Measurements from ENCODE around the gene TEX28. TPM values are rescaled to one million over a fixed set of nuclear protein-coding genes. Genes with fewer than 3 reads are reported as not detected.

TEX28 gene
- total RNA-seq, 1 experiment from 2014 or later, result not detected

DNA sequence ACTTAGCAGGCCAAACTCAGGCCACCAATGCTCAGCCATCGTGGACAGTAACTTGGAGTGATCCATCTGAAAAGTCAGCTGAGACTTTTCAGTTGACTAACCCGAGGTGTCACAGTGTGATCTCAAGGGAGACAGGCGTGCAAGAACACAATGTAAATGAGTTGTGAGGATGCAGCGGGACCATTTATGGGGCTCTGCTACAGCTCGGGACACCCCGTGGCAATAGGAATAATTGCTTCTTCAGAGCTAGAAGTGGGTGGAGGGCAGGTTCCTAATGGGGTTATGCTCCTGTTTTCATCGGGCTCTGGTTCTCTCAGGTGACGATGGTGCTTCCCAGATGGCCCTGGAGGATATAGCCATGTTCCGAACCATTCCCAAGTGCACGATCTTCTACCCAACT, 28.0 kb upstream of the TEX28 start:
- Mint-ChIP-seq H3K4me3 (ENCODE audit: low read depth, unreplicated experiment) (no peak overlapping the region), H3K4me1 (ENCODE audit: low read depth, unreplicated experiment) (no peaks in the 10 kb centered on the region), H3K27ac (ENCODE audit: unreplicated experiment) (no peak overlapping the region), H3K36me3 (ENCODE audit: insufficient read depth, unreplicated experiment) (no peaks in the 10 kb centered on the region), H3K27me3 (ENCODE audit: unreplicated experiment) (peaks cover 90% of the 10 kb centered on the region), H3K9me3 (ENCODE audit: low read depth, unreplicated experiment) (no peaks in the 10 kb centered on the region)
- BruUV-seq (replicated peaks), result no TSS peak
- no peak for DNase-seq
- TF ChIP-seq, protein P1, sequence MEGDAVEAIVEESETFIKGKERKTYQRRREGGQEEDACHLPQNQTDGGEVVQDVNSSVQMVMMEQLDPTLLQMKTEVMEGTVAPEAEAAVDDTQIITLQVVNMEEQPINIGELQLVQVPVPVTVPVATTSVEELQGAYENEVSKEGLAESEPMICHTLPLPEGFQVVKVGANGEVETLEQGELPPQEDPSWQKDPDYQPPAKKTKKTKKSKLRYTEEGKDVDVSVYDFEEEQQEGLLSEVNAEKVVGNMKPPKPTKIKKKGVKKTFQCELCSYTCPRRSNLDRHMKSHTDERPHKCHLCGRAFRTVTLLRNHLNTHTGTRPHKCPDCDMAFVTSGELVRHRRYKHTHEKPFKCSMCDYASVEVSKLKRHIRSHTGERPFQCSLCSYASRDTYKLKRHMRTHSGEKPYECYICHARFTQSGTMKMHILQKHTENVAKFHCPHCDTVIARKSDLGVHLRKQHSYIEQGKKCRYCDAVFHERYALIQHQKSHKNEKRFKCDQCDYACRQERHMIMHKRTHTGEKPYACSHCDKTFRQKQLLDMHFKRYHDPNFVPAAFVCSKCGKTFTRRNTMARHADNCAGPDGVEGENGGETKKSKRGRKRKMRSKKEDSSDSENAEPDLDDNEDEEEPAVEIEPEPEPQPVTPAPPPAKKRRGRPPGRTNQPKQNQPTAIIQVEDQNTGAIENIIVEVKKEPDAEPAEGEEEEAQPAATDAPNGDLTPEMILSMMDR (IDR thresholded peaks at IDR 0.05; ENCODE audit: unreplicated experiment), result no peak
- intact Hi-C loops (cut with micrococcal nuclease; ENCODE audit: unreplicated experiment), result no loop called here
- CTCF ChIA-PET, result interaction anchor here (0.6 to 2.0 kb wide), 2 partner anchors 50 to 155 kb away, joined by 3 to 8 read pairs; no protein-coding TSS in a partner anchor

DNA sequence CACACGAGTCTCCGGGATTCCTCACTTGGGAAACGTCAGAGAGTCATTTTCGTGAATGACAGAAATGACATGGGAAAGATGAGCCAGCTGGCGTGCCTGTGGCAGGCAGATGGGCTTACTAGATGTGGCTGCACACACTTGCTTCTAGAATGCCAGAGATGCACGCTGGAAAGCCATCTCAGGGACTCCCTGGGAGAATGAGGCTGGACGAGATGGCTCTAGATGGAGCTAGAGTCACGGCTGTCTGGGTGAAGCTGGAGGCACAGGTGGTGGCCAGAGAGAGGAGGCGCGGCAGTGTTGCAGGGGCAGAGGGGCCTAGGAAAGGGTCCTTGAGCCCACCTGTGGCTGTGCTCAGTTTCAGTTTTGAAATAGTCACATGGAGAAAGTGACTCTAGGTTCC, 26.7 kb upstream of the TEX28 start:
- peak; percentile 11 for DNase-seq
- Mint-ChIP-seq H3K36me3 (ENCODE audit: insufficient read depth, unreplicated experiment) (no peaks in the 10 kb centered on the region), H3K27ac (ENCODE audit: unreplicated experiment) (no peak overlapping the region), H3K4me1 (ENCODE audit: low read depth, unreplicated experiment) (no peaks in the 10 kb centered on the region), H3K4me3 (ENCODE audit: low read depth, unreplicated experiment) (no peak overlapping the region), H3K27me3 (ENCODE audit: unreplicated experiment) (peaks cover 77% of the 10 kb centered on the region), H3K9me3 (ENCODE audit: low read depth, unreplicated experiment) (no peaks in the 10 kb centered on the region)
- intact Hi-C loops (cut with micrococcal nuclease; ENCODE audit: unreplicated experiment), result no loop called here
- TF ChIP-seq, protein P1 (IDR thresholded peaks at IDR 0.05; ENCODE audit: unreplicated experiment), result no peak
- BruUV-seq (replicated peaks), result no TSS peak
- CTCF ChIA-PET, result interaction anchor here (2.0 kb wide), 1 partner anchor 52 kb away, joined by 8 read pairs; no protein-coding TSS in a partner anchor

GRCh38 chrX:154321152-154321551, 26.2 kb upstream of the TEX28 start:
- H3K36me3 Mint-ChIP-seq (ENCODE audit: insufficient read depth, unreplicated experiment), result no peaks in the 10 kb centered on the region
- no peaks in the 10 kb centered on the region for H3K9me3 Mint-ChIP-seq (ENCODE audit: low read depth, unreplicated experiment)
- BruUV-seq (replicated peaks), result no TSS peak
- no peaks in the 10 kb centered on the region for H3K4me1 Mint-ChIP-seq (ENCODE audit: low read depth, unreplicated experiment)
- peaks cover 72% of the 10 kb centered on the region for H3K27me3 Mint-ChIP-seq (ENCODE audit: unreplicated experiment)
- CTCF ChIA-PET, result interaction anchor here (2.0 kb wide), 1 partner anchor 52 kb away, joined by 8 read pairs; no protein-coding TSS in a partner anchor
- no peak overlapping the region for H3K27ac Mint-ChIP-seq (ENCODE audit: unreplicated experiment)
- no peak overlapping the region for H3K4me3 Mint-ChIP-seq (ENCODE audit: low read depth, unreplicated experiment)
- DNase-seq, result no peak
- intact Hi-C loops (cut with micrococcal nuclease; ENCODE audit: unreplicated experiment), result no loop called here
- TF ChIP-seq, protein P1 (IDR thresholded peaks at IDR 0.05; ENCODE audit: unreplicated experiment), result no peak

- H3K9me3 Mint-ChIP-seq (ENCODE audit: low read depth, unreplicated experiment), result no peaks in the 10 kb centered on the region
- BruUV-seq (replicated peaks), result no TSS peak
Observed at GRCh38 chrX:154320406-154320805, 25.5 kb upstream of the TEX28 start.

More at GRCh38 chrX:154320406-154320805, 25.5 kb upstream of the TEX28 start:
- CTCF ChIA-PET, result no interaction called here
- DNase-seq, result no peak
- TF ChIP-seq, protein P1 (IDR thresholded peaks at IDR 0.05; ENCODE audit: unreplicated experiment), result no peak
- H3K4me3 Mint-ChIP-seq (ENCODE audit: low read depth, unreplicated experiment), result no peak overlapping the region
- intact Hi-C loops (cut with micrococcal nuclease; ENCODE audit: unreplicated experiment), result no loop called here
- no peaks in the 10 kb centered on the region for H3K4me1 Mint-ChIP-seq (ENCODE audit: low read depth, unreplicated experiment)
- H3K27ac Mint-ChIP-seq (ENCODE audit: unreplicated experiment), result no peak overlapping the region
- no peaks in the 10 kb centered on the region for H3K36me3 Mint-ChIP-seq (ENCODE audit: insufficient read depth, unreplicated experiment)
- peaks cover 65% of the 10 kb centered on the region for H3K27me3 Mint-ChIP-seq (ENCODE audit: unreplicated experiment)

All from Calu3 (cell line).